Neural progenitor cell (in vitro differentiated cells): ENCODE data around the gene ADCY1.

ENCODE experiments used
- EZH2phosphoT487 ChIP-seq: fragments of 200-600 bp; sonication (generic); IDR thresholded peaks from 2 replicates; pipeline ENCODE4 v1.6.1; 2017; ENCODE audit warnings: antibody characterized with exemption
- TF ChIP-seq, protein P1 (sequence below): fragments of 200-600 bp; sonication (generic); IDR thresholded peaks from 2 replicates; pipeline ENCODE4 v1.5.1; 2017; ENCODE audit warnings: antibody characterized with exemption, mild to moderate bottlenecking

GRCh38 chr7:45646996-45647825, 73.0 kb downstream of the ADCY1 start:
- TF ChIP-seq, protein P1, sequence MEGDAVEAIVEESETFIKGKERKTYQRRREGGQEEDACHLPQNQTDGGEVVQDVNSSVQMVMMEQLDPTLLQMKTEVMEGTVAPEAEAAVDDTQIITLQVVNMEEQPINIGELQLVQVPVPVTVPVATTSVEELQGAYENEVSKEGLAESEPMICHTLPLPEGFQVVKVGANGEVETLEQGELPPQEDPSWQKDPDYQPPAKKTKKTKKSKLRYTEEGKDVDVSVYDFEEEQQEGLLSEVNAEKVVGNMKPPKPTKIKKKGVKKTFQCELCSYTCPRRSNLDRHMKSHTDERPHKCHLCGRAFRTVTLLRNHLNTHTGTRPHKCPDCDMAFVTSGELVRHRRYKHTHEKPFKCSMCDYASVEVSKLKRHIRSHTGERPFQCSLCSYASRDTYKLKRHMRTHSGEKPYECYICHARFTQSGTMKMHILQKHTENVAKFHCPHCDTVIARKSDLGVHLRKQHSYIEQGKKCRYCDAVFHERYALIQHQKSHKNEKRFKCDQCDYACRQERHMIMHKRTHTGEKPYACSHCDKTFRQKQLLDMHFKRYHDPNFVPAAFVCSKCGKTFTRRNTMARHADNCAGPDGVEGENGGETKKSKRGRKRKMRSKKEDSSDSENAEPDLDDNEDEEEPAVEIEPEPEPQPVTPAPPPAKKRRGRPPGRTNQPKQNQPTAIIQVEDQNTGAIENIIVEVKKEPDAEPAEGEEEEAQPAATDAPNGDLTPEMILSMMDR: peak; percentile 11
- TF ChIP-seq EZH2phosphoT487: no peak
